Measurements from ENCODE around the gene AMELX.

AMELX gene

DNA sequence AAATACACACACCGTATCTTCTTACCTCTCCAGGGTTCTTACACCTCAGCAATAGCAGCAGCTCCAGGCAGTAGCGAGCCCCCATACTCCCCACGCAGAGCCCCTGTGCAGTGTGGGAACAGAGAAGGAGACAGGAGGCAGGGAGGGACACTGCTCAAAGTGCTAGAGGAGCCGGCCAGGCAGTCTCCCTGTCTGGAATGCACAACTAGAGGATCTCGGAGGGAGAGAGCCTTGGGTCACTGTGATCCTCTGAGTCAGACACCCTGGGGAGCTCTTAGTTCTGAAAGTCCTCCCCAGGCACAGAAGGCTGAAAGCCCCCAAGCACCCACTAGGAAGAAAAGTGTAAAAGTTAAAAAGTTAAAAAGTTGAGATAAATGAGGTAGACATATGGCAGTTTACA, 16.0 kb downstream of the AMELX start:
- DNase-seq (ENCODE audit: low read depth in 3 of 3): no peak

DNA sequence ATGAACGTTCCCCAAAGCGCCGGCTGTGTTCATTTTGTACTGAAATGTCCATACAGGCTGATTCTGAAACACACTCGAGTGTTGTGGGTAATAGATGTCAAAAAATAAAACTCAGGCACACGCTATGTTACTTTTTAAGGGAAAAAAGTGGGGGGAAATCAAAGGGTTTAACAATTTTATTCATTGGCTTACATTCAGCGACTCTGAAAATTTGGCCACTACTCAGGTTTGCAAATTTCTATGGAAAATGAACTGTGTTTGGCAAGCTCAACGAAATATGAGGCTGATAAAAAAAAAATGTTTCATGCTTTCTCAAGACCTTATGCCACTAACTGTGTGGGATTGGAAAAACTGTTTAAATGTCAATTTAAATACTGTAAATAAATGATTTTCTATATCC, 18.5 kb downstream of the AMELX start:
- DNase-seq (ENCODE audit: low read depth in 3 of 3): no peak

DNA sequence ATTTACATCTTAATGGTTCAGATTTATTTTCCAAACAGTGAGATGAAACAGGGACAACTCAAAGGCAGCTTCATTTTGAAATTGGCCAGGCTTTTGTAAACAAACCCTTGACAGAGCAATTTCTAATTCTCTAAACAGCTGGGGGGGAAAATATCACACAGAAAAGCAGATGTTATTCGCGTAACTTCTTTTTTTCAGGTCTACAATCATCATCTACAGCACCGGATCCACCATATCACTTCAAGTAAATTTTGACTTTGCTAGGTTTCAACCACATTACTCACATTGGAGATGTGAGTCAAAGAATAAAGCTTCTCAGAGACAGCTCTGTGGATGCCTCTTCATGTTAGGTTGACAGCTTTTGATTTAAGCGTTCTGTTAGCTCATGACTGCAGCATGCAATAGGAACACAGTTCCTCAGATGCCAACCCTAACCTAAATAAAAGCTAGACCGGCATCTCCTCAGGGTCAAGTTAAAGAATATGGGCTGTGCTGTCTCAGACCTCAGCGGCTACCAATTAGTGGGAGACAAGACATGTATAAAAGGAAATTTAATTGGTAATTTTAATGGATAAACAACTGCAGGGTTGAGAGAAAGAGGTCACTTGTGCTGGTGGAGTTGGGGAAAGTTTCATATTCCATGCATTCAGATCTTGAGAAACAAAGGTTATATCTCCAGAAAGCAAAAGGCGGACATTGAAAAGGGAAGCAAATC, 26.8 kb downstream of the AMELX start:
- no peak for DNase-seq (ENCODE audit: low read depth in 3 of 3)

DNA sequence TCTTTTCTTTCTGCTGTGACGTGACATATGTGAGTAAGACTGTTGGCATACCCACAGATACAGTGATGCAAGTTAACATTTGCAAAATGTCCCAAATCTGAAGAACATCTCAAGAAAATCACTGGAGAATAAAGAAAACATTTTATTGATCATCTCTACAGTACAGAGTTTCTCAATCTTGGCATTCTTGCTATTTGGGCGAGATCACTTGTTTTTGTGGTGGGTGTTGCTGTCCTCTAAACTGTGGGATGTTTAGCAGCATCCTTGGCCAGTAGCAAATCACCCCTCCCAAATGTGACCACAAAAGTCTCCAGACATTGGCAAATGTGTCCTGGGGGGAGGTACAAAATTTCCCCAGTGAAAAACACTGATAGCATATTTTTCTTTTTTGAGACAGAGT, 28.8 kb downstream of the AMELX start:
- DNase-seq (ENCODE audit: low read depth in 3 of 3): no peak

DNA sequence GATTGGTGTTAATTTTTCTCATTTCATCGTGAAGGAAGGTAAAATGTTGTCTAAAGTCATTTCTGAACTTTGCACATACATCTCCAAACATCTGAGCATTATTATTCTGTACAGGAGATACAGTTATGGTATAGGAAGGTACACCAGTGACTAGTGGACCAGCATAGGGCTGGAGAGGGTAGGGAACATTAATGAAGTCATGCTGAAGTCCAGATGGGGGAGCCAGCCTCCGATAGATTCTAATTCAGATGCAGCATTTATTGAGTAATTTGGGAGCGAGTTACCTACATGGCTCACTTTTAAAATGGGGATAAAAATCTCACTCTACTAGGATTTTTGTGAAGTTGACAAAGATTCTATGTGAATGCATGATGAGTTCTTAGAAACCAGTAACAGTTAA, 34.9 kb downstream of the AMELX start:
- no peak for DNase-seq (ENCODE audit: low read depth in 3 of 3)

DNA sequence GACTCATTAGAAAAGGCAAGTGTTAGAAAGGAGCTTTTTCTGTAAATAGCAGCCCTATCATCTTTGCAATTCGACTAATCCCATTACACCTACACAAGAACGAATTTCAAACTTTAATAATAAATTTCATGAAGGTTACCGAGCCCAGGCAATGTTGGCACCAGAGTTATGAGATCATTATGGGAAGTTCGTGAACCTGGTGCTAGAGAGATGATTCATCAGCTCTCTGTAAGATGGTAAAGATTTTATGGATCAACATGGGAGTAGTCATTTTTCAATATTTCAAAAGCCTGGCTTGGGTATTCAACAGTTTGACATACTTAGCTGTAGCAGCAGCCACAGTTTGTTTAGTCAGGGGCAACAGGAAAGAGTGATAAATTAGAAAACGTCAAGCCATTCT, 35.8 kb downstream of the AMELX start:
- DNase-seq (ENCODE audit: low read depth in 3 of 3): no peak

DNA sequence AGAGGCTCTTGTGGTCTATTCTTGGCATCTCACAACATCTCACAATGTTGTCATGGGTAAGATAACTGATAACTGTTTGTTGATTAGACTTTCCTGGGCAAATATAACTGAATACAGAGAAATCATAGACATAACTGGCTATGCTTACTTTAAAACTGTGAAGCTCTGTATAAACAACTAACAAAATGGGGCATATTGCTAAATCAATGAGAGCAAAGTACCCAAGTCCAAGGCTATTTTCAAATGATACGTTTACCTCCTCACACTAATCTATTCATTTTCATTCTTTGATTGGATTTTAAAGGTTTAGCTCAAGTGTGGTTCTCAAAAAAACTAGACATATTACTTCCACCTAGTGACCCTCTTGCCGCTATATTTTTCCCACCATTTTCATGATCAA, 38.6 kb downstream of the AMELX start:
- no peak for DNase-seq (ENCODE audit: low read depth in 3 of 3)

DNA sequence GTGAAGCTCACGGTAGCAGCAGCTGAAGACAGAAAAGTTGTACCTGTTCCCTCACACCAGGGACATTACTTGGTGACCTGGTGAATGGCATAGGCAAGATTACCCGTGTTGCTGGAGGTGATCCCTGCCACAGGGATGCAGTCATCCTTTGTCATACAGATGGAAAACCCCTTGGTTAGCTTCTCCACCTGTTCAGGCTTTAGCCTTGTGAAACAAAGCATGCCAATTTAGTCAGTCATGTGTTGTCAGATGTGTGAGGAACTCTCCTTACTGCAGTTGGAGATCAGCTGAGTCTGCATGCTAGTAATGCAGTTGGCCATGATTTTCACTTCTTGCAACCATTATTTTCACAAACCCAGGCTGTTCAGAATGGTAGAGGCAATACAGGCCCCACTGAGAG, 41.0 kb downstream of the AMELX start:
- no peak for DNase-seq (ENCODE audit: low read depth in 3 of 3)

DNA sequence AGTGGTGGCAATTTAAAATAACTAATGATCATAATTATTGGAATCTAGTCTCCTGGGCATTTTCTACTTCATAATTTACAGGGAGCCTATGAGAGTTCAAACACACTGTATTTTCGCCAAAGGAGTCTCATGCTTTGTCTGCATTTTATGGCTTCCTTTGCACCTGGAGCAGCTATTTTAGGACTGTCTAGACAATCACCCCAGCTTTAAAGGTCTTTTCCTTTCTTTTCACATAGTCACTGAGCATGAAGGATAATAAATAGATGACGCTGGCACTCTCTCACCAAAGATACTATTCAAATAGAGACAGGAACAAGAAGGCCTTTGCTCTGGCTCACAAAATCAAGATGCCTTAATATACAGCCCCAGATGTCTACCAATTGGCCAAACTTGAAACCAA, 43.0 kb downstream of the AMELX start:
- DNase-seq (ENCODE audit: low read depth in 3 of 3): no peak

DNA sequence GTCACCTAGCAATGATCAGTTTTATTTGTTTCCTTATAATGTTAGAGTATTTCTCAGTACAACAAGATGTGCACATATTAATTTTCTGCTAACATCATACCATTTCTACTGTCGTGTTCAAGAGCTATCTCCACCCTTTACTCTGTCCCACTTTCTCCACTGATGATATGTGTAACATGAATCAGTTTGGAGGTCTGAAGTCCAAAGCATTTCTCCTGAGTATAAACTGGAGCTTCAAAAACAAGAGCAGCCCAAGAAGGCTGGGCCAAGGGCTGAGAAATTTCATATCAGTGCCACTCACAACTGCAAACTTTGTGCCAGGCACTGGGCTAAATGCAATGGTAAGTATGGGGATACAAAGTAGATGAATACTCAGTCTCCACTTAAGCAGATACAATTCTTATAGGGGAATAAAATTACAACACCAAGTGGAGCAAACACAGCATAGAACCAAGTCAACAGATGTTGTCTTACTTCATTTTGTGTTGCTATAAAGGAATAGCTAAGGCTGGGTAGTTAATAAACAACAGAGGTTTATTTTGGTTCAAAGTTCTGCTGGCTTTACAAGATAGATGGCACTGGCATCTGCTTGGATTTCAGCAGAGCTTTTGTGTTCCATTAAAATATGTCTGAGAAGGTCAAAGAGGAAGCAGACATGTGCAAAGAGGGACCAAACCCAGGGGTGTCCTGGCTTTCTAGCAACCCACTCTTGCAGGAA, 44.2 kb downstream of the AMELX start:
- DNase-seq (ENCODE audit: low read depth in 3 of 3): no peak

DNA sequence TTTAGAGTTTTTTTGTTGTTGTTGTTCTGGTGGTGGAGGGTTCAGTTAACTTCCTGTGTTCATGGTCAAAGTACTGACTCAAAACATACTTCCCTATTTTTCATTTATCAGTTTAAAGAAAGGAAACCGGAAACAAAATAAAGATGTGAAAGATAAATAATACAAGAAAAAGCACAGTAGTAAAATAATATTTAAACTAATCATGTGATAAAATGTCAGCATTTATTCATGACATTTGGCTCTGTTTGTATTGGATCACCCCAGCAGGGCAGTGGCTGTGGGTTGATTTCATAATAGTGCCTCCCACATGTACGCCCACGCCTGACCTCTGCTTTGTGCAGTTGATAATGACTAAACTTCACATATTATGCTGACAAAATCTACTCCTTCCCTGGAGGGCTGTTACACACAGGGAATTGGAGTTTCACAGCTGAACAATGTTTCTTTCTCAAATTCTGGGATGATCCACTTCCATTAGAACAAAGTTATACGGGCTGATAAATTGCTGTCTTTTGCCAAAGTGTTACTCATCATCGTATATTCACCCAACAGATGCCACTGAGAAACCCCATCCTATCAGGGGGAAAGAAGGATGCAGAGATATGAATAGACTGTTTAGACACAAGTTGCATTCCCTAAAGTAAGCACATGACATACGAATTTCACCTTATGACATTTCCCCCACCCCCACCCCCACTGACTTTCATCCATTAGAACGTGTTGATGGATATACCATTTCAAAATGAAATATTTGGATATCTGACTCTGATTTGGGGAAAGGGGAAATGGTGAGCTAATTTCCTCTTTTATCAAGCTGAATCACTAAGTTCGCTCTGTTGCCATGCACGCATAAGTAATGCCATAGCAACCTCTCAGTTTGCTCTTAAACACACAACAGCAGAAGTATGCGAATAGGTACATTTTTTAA, 48.3 kb downstream of the AMELX start:
- no peak for DNase-seq (ENCODE audit: low read depth in 3 of 3)

DNA sequence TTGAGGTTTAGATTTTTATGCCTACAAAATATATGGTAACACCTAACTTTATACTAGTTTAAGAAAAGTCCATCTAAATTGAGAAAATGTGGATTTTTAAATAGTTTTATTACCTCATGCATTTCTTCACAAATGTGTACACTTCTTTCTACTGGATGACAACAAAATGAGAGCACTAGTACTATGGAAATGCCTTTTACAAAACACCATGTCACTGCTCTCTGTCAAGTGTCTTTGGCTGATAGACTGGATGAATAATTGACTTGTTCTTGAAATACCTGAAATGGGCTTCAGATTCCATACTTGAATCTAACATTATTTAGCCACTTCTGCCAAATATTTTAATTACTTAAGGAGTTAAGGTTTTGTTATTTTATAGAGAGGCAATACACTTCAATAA, 49.5 kb downstream of the AMELX start:
- DNase-seq (ENCODE audit: low read depth in 3 of 3): no peak

DNA sequence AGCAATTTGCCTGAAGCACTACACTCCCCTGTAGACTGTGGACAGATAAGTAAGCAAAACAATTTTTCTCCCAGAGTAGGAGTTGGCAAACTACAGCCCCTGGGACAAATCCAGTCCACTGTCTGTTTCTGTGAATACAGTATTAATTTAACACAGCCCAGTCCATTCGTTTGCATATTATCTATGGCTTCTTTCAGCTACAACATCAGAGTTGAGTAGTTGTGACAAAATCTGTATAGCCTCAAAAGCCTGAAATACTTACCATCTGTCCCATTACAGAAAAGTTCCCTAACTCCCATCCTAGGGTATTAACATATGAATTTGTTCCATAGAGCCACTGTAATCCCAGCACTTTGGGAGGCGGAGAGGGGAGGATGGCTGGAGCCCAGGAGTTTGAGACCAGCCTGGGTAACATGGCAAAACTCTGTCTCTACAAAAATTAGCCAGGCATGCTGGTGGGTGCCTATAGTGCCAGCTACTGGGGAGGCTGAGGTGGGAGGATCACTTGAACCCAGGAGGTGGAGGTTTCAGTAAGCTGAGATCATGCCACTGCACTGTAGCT, 53.0 kb downstream of the AMELX start:
- DNase-seq (ENCODE audit: low read depth in 3 of 3): no peak

DNA sequence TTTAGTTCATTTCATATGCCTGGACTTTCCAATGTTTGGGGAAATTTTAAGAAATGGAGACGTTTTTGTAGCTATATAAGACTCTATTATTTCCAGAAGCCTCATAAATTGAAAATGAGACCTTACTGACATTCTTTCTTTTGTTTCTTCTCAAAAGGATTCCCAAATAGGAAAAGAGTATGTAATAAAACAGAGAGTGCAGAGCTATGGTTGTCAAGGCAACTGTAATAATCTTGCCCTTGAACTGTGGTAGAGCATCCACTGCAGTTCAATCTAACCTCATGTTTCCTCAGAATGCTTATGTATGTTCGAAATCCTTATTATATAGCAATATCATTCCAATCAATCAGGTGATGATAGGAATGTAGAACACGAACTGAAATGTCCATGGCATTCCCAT, 54.1 kb downstream of the AMELX start:
- DNase-seq (ENCODE audit: low read depth in 3 of 3): no peak

DNA sequence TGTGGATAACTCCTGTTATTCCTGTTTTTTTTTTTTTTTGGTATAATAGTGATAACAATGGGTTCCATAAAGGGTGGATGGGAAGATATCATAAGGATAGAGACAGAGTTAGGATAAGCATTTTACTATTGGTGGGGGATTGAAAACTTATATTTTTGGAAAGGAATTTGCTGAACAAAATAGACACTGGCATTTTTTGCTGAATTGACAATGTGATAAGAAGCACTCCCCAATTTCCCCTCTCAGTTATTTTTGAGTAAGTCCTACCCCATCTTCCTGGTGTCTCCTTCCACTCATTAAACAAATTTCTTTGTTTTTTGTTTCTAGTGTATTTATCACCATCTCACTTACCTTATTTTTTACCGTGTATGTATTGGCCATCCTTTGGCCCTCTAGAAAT, 55.8 kb downstream of the AMELX start:
- no peak for DNase-seq (ENCODE audit: low read depth in 3 of 3)

DNA sequence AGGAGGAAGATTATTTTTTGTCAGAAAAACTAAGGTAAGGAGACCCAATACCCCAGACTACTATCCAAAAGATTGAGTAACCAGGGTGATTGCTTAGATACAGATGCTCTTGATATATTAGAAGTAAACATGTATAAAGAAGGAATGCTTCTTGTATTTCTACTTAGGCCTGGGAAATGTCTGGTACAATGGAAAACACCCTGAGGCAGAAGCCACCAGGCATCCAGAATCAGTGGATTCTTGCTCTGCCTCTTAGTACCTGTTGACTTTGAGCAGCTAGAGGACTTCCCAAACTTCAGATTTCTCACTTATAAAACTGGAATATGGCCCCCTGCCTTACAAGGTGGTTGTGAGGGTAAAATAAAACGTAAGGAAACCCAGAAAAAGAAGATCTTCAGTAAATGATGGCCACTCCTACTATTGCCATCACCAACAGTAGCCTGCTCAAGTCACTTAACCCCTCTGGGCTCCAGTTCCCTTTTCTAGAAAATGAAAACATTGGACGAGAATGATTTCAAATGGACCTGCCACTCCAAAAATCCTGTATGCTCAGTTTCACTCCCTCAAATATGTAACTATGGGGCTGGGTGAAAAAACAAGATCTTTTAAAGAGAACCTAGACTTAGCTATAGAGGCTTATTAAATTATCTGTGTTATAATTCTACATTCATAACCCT, 56.6 kb downstream of the AMELX start:
- no peak for DNase-seq (ENCODE audit: low read depth in 3 of 3)

Data from stimulated activated CD4-positive, alpha-beta T cell treated with anti-CD3 and anti-CD28 coated beads, TNF-alpha, amount 100 ng/mL, for 24 hours (primary cell).